ENCODE measurements around the gene ARHGAP25.
A peak's percentile ranks its signal among the peaks of the same experiment; 100 is the strongest.

ARHGAP25 gene

DNA sequence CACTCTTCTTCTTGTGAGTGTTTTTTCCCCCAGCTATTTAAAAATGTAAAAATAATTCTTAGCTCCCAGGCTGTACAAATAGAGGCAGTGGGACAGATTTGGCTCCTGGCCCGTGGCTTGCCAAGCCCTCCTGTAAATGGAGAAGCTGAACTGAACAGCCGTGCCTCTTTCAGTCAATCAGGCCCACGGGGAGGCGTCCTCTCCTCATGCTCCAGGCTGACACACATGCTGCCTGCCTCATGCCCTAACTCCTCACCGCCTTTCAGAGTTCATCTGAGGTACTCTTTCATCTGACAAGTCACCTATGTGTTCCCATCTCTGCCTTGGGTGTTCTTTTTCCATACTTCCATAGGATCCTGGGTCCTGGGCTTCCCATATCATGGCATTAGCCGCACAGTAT is 77.6 kb downstream of the ARHGAP25 start:
- Mint-ChIP-seq H3K4me3 (no peak overlapping the region), H3K27me3 (ENCODE audit: low read depth) (no peaks in the 10 kb centered on the region), H3K36me3 (ENCODE audit: low read depth) (peaks cover 76% of the 10 kb centered on the region), H3K27ac (no peak overlapping the region), H3K9me3 (no peaks in the 10 kb centered on the region), H3K4me1 (ENCODE audit: low read depth) (peaks cover 18% of the 10 kb centered on the region)
- DNase-seq (ENCODE audit: low spot score) = no peak

DNA sequence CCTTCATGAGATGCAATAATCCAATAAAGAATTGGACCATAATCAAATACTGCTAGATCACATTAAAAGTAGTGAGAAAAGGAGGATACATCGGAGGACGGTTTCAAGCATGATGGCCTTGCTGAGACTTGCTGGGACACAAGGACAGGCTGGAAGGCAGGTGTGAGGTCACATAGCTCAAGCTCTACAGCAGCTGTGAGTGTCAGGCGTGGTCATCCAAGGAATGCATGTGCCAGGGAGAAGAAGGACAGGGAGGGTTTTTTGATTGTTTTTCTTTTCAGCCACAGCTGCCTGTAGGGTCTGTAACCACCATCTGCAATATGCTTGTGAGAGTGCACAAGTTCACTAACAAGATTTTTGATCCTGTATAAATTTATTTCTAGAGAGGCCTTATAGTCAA is 79.0 kb downstream of the ARHGAP25 start:
- no peaks in the 10 kb centered on the region for H3K9me3 Mint-ChIP-seq
- H3K36me3 Mint-ChIP-seq (ENCODE audit: low read depth) = peaks cover 75% of the 10 kb centered on the region
- DNase-seq (ENCODE audit: low spot score) = no peak
- H3K4me1 Mint-ChIP-seq (ENCODE audit: low read depth) = peaks cover 9% of the 10 kb centered on the region
- no peaks in the 10 kb centered on the region for H3K27me3 Mint-ChIP-seq (ENCODE audit: low read depth)
- H3K4me3 Mint-ChIP-seq = no peak overlapping the region
- H3K27ac Mint-ChIP-seq = peak overlapping the region; percentile 0

DNA sequence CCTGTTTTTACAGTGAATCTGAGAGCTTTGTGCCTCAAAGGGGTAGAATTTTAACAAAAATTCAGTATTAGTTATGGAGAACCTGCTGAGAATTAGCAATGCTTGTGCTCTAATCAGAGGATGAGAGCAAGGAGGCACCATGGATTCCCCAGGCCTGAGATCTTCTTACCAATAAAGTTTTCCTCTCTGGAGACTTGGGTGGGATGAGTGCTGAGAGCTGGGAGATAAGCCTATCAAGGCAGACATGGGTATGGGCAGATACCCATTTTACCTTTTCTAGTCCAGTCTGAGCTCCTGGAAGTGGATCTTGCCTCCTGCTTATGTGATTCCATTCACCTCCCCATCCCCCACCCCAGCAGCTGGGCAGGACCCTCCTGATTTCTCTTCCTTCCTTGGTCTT is 82.7 kb downstream of the ARHGAP25 start:
- DNase-seq (ENCODE audit: low spot score) = no peak
- Mint-ChIP-seq H3K4me1 (ENCODE audit: low read depth) (peaks cover 5% of the 10 kb centered on the region), H3K9me3 (no peaks in the 10 kb centered on the region), H3K27ac (no peak overlapping the region), H3K4me3 (no peak overlapping the region), H3K36me3 (ENCODE audit: low read depth) (peaks cover 78% of the 10 kb centered on the region), H3K27me3 (ENCODE audit: low read depth) (no peaks in the 10 kb centered on the region)

DNA sequence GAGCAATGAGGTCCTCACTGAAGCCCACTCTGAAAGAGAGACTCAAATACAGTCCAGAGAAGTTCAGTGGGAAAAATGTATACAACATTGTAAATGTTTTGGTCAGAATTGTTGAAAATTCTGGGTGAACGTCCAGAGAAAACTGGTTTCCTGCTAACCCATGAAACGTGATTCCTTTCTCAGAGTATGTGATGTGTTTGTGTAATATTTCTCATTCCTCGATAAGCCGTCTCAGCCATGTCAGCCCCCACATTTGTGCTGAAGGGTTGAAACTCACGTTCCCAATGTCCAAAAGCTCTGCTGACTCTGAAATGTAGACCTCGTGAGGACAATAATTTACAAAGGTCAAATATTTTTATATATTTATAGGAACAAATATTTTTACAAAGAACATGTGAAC is 84.9 kb downstream of the ARHGAP25 start:
- H3K36me3 Mint-ChIP-seq (ENCODE audit: low read depth) = peaks cover 80% of the 10 kb centered on the region
- no peaks in the 10 kb centered on the region for H3K27me3 Mint-ChIP-seq (ENCODE audit: low read depth)
- no peaks in the 10 kb centered on the region for H3K9me3 Mint-ChIP-seq
- H3K4me3 Mint-ChIP-seq = no peak overlapping the region
- DNase-seq (ENCODE audit: low spot score) = no peak
- no peak overlapping the region for H3K27ac Mint-ChIP-seq
- H3K4me1 Mint-ChIP-seq (ENCODE audit: low read depth) = peaks cover 5% of the 10 kb centered on the region

DNA sequence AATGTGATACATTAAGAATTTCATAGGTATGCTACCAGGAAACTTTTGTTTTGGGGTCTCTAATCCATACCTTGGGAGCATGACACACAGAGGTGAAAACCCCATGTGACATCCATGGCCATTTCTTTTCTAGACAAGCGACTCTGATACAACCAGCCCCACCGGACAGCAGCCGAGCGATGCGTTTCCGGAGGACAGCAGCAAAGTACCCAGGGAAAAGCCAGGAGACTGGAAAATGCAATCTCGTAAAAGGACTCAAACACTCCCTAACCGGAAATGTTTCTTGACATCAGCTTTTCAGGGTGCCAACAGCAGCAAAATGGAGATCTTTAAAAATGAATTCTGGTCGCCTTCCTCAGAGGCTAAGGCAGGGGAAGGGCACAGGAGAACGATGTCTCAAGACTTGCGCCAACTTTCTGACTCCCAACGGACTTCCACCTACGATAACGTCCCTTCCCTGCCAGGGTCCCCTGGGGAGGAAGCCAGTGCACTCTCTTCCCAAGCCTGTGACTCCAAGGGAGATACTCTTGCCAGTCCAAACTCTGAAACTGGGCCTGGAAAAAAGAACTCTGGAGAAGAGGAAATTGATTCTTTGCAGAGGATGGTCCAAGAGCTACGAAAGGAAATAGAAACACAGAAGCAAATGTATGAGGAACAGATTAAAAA is 87.7 kb downstream of the ARHGAP25 start:
- peaks cover 83% of the 10 kb centered on the region for H3K36me3 Mint-ChIP-seq (ENCODE audit: low read depth)
- DNase-seq (ENCODE audit: low spot score) = no peak
- H3K9me3 Mint-ChIP-seq = no peaks in the 10 kb centered on the region
- no peak overlapping the region for H3K4me3 Mint-ChIP-seq
- no peaks in the 10 kb centered on the region for H3K27me3 Mint-ChIP-seq (ENCODE audit: low read depth)
- H3K4me1 Mint-ChIP-seq (ENCODE audit: low read depth) = peaks cover 6% of the 10 kb centered on the region
- H3K27ac Mint-ChIP-seq = peak overlapping the region; percentile 49

DNA sequence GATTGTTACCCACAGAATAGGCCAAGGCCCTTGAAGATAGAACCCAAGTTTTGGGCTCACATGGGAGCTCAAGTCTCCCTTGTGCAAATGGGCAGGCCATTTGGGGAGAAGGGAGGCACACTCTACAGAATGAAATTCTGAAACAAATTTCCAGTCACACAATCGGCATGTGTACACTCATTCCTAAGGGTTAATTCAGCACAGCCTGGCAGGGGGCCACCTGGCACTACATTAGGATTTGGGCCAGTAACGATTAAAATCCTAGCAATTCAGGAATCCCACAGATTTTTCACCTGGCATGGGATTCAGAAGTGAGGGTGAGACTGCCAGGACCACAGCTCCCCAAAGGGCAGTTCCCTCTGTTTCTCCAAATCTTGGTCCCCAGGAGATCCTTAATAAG is 90.2 kb downstream of the ARHGAP25 start:
- no peaks in the 10 kb centered on the region for H3K9me3 Mint-ChIP-seq
- H3K4me1 Mint-ChIP-seq (ENCODE audit: low read depth) = peaks cover 27% of the 10 kb centered on the region
- no peak for DNase-seq (ENCODE audit: low spot score)
- peaks cover 79% of the 10 kb centered on the region for H3K36me3 Mint-ChIP-seq (ENCODE audit: low read depth)
- no peaks in the 10 kb centered on the region for H3K27me3 Mint-ChIP-seq (ENCODE audit: low read depth)
- H3K4me3 Mint-ChIP-seq = no peak overlapping the region
- no peak overlapping the region for H3K27ac Mint-ChIP-seq

DNA sequence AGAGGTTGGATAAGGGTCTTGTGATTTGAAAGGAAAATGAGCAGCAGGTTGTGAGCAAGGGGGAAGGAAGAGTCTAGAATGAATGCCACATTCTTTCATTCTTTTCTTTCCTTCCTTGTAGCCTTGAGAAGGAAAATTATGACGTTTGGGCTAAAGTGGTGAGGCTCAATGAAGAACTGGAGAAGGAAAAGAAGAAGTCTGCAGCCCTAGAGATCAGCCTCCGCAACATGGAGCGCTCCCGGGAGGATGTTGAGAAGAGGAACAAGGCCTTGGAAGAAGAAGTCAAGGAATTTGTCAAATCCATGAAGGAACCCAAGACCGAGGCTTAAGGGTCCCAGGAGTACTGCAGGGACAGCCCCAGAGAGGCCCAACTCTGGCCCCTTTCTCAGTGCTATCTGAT is 91.3 kb downstream of the ARHGAP25 start:
- Mint-ChIP-seq H3K27ac (peak overlapping the region; percentile 48), H3K4me1 (ENCODE audit: low read depth) (peaks cover 34% of the 10 kb centered on the region), H3K4me3 (no peak overlapping the region), H3K27me3 (ENCODE audit: low read depth) (no peaks in the 10 kb centered on the region), H3K9me3 (no peaks in the 10 kb centered on the region), H3K36me3 (ENCODE audit: low read depth) (peaks cover 70% of the 10 kb centered on the region)
- no peak for DNase-seq (ENCODE audit: low spot score)

DNA sequence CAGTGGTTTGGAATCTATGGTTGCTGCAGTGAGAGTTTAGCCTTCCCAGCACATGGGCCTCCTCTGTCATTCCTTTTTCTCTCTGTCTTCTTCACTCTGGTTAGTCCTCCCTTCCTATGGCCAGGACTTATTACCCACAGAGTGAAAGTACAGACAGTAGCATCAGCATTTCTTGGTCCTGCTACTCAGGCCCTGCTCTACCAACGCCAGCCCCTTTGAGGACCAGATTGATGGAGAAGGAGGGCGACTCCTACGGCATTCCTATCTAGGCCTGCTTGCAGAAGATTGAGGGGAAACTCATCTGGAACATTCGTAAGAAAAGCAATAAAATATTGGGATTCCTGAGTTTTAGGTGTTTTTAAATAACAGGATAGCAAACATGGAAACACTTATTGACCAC is 93.1 kb downstream of the ARHGAP25 start:
- no peaks in the 10 kb centered on the region for H3K27me3 Mint-ChIP-seq (ENCODE audit: low read depth)
- no peak for DNase-seq (ENCODE audit: low spot score)
- no peak overlapping the region for H3K4me3 Mint-ChIP-seq
- H3K27ac Mint-ChIP-seq = peak overlapping the region; percentile 61
- no peaks in the 10 kb centered on the region for H3K9me3 Mint-ChIP-seq
- H3K4me1 Mint-ChIP-seq (ENCODE audit: low read depth) = peaks cover 52% of the 10 kb centered on the region
- H3K36me3 Mint-ChIP-seq (ENCODE audit: low read depth) = peaks cover 58% of the 10 kb centered on the region

DNA sequence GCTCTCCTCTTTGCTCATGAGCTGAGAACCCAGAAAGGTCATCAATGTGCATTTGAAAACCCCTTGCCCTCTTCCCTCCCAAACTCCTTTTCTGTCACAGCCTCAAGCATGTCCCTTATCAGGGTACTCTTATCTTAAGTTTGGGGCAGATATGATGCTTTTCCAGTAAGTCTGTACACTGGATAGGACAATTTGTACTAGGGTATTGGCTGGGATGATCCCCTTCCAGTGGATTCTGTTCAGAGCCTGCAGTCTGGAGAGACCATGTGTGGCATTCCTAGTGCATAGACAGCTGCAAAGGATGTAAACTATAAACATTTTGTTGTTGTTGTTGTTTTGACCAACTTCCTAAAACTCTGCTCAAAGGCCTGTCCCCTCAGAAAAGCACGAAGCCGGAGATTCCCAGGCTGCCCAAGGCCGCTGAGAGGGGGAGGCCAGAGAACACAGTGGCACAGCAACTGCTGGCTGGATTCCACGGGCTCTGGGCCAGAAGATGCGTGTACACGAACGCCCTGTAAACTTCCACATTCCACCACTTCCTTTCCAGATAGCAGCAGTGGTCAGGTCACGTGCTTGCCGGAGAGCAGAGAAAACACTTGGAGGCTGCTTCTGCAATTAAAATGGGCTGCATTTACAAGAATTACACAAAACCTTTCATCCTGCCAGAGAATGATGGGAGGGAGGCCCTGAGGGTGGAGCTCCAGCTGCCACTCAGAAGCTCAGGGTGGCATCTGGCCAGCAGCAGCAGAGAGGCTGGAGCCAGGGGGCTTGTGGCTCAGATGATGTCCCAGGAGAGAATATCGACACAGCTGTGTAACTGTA is 94.5 kb downstream of the ARHGAP25 start:
- H3K4me3 Mint-ChIP-seq = peak overlapping the region; percentile 74
- H3K36me3 Mint-ChIP-seq (ENCODE audit: low read depth) = peaks cover 47% of the 10 kb centered on the region
- no peaks in the 10 kb centered on the region for H3K27me3 Mint-ChIP-seq (ENCODE audit: low read depth)
- peak; percentile 71 for DNase-seq (ENCODE audit: low spot score)
- no peaks in the 10 kb centered on the region for H3K9me3 Mint-ChIP-seq
- H3K27ac Mint-ChIP-seq = peak overlapping the region; percentile 79
- H3K4me1 Mint-ChIP-seq (ENCODE audit: low read depth) = peaks cover 64% of the 10 kb centered on the region

DNA sequence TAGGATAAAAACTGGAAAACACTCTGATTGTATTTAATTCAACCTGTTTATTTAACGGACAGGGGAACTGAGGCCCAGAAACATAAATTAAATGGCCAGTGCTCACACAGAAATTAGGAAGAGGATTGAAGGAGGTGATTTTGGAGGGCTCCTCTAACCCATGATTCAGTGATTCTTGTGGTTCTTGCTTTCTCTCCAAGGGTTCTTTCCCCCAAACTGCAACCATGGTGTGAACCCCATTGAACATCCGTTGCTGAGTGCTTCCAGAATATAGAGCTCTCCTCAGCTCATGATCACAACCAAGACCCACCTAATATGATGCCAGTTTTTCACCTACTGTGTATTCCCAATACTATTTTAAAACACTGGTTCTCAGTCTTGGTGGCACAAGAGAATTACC is 95.1 kb downstream of the ARHGAP25 start:
- no peaks in the 10 kb centered on the region for H3K9me3 Mint-ChIP-seq
- H3K4me3 Mint-ChIP-seq = peak overlapping the region; percentile 74
- peaks cover 67% of the 10 kb centered on the region for H3K4me1 Mint-ChIP-seq (ENCODE audit: low read depth)
- H3K27me3 Mint-ChIP-seq (ENCODE audit: low read depth) = no peaks in the 10 kb centered on the region
- H3K36me3 Mint-ChIP-seq (ENCODE audit: low read depth) = peaks cover 42% of the 10 kb centered on the region
- H3K27ac Mint-ChIP-seq = peak overlapping the region; percentile 79
- no peak for DNase-seq (ENCODE audit: low spot score)

DNA sequence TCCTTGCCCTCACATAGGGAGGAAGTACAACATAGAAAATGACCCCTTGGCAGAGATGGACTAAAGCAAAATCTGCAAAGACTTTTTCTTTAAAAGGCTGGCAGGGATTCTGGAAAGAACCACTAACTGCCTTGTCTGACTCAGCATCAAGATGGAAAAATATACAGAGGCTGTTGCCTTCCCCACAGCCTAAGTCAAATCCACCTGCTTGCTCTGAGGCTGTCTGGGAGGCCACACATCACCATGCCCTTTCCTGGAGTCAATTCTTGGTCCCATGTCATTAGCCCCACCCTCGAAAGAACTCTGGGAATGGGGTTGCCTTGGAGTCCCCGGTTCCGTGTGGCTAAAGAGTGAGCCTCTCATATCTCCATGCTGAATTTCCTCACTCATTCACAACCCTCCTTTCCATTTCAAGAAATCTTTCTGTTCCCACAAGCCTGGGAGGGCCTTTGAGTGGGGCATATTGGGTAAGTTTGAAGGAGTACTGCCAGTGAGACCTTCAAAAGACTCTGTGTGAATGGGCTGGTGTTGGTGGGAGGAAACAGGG is 97.1 kb downstream of the ARHGAP25 start:
- Mint-ChIP-seq H3K27me3 (ENCODE audit: low read depth) (no peaks in the 10 kb centered on the region), H3K27ac (peak overlapping the region; percentile 79), H3K9me3 (no peaks in the 10 kb centered on the region), H3K4me3 (peak overlapping the region; percentile 53), H3K36me3 (ENCODE audit: low read depth) (peaks cover 22% of the 10 kb centered on the region), H3K4me1 (ENCODE audit: low read depth) (peaks cover 79% of the 10 kb centered on the region)
- DNase-seq (ENCODE audit: low spot score) = no peak

DNA sequence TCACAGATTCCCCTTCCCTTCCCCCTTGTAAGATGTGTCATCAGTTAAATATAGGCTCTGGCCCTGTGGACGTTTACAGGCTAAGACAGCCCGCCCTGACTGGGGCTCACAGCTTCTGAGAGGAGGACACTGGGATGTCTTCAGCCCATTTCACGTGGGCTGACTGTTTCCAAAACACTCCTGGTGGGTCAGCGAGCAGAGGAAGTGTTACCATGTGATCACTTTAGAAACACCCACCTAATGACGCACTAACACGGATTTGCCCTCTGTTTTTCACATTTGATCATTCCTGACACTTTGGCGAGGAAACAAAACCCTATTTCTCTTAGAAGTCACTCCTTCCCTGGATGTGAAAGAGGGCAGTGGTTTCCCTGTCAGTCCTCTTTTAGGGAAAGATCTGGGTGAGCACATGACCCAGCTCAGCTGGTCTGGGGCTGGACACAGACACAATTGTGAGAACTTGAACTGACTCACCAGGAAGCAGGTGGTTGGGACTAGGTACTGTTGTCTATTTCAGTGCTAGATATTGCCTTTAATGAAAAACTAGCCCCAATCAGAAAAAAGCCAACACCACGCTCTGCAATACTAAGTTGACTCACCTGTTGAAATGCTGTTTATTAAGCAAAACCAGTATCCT is 97.7 kb downstream of the ARHGAP25 start:
- peak; percentile 56 for DNase-seq (ENCODE audit: low spot score)
- Mint-ChIP-seq H3K27ac (peak overlapping the region; percentile 79), H3K27me3 (ENCODE audit: low read depth) (no peaks in the 10 kb centered on the region), H3K9me3 (no peaks in the 10 kb centered on the region), H3K4me3 (peak overlapping the region; percentile 53), H3K4me1 (ENCODE audit: low read depth) (peaks cover 82% of the 10 kb centered on the region), H3K36me3 (ENCODE audit: low read depth) (peaks cover 18% of the 10 kb centered on the region)

DNA sequence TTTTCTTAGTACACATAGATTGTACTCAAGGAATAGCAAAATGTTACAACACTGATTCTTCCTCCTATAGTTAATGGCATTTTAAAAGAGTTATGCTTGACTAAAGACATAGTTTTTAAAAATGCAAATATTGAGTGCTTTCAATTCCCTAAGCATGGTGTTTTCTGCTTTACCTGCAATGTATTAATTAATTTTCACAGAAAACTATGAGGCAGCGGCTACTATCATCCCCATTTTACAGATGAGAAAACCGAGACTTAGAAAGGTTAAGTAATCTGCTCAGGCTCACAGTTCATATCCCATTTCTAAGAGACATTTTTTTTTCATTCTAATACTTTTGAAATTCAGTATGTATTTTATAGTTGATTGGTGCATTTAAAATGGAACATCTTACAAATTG is 98.6 kb downstream of the ARHGAP25 start:
- H3K27me3 Mint-ChIP-seq (ENCODE audit: low read depth) = no peaks in the 10 kb centered on the region
- H3K4me1 Mint-ChIP-seq (ENCODE audit: low read depth) = peaks cover 83% of the 10 kb centered on the region
- H3K9me3 Mint-ChIP-seq = no peaks in the 10 kb centered on the region
- H3K4me3 Mint-ChIP-seq = no peak overlapping the region
- peaks cover 12% of the 10 kb centered on the region for H3K36me3 Mint-ChIP-seq (ENCODE audit: low read depth)
- H3K27ac Mint-ChIP-seq = no peak overlapping the region
- no peak for DNase-seq (ENCODE audit: low spot score)

Measured in T-helper 2 cell treated with Interferon-gamma antibody and Interleukin-4, amounts not matched to agents 5 μg/mL and 100 μg/mL, for 36 hours (primary cell).